PC-3 (cell line): ENCODE measurements around the gene KRTAP4-3.
"Not testable (repeated sequence)": the region's sequence is repeated elsewhere in the genome, so short reads cannot be mapped to it uniquely, and the experiment has no call there.

Source experiments
- CTCF ChIP-seq: fragments of 300-600 bp; sonication (generic); conservative IDR thresholded peaks from 2 replicates; pipeline ENCODE4 v1.5.1; 2017; ENCODE audit warnings: antibody characterized with exemption, low read depth, mild to moderate bottlenecking, low read length
- EZH2 ChIP-seq: fragments of 300-600 bp; sonication (generic); IDR thresholded peaks from one replicate; pipeline ENCODE4 v1.6.1; 2017; ENCODE audit warnings: antibody characterized with exemption, mild to moderate bottlenecking, low read length; ENCODE audit not compliant: unreplicated experiment
- EZH2phosphoT487 ChIP-seq: fragments of 300-600 bp; sonication (generic); IDR thresholded peaks from 2 replicates; pipeline ENCODE4 v1.6.1; 2018; ENCODE audit warnings: mild to moderate bottlenecking, antibody characterized with exemption, low read length, borderline replicate concordance

- TF ChIP-seq CTCF, EZH2, EZH2phosphoT487: not testable (repeated sequence)
These were observed 18.9 kb downstream of the KRTAP4-3 start for GRCh38 chr17:41148971-41149651.
